Lower leg skin (tissue), 4 donors: ENCODE data around the gene TRIP10. TPM values are rescaled to one million over a fixed set of nuclear protein-coding genes. Genes with fewer than 3 reads are reported as not detected.
"Not testable (repeated sequence)": the region's sequence is repeated elsewhere in the genome, so short reads cannot be mapped to it uniquely, and the experiment has no call there.

Source experiments
- DNase-seq, 2 donors: peaks; one replicate each; pipeline ENCODE4 v3.0.0-alpha.2; 2019; ENCODE audit warnings: low spot score in 2 of 2
- H3K4me3 ChIP-seq: fragments of 200-600 bp; sonication (generic); 2 replicates; pipeline ENCODE4 v1.5.1; 2017; ENCODE audit warnings: mild to moderate bottlenecking, low read depth; ENCODE audit not compliant: poor library complexity, severe bottlenecking
- CTCF ChIP-seq, 3 donors: fragments of 450-650 bp; IDR thresholded peaks; one replicate each; pipeline ENCODE4 v1.5.1; 2016; ENCODE audit warnings: antibody characterized with exemption in 3 of 3, mild to moderate bottlenecking in 3 of 3, moderate library complexity in 2 of 3
- POLR2A ChIP-seq, 2 donors: fragments of 450-650 bp; IDR thresholded peaks; one replicate each; pipeline ENCODE4 v1.6.1; 2016 to 2017; ENCODE audit warnings: antibody characterized with exemption in 2 of 2, mild to moderate bottlenecking in 1 of 2, moderate library complexity in 1 of 2
- WGBS, 2 donors: methylation state at CpG; one replicate each; pipeline ENCODE4 v1.1.5; 2018; 5-methylcytosine and 5-hydroxymethylcytosine counted together
- intact Hi-C: fragments of 100-400 bp; cut with DNase I; formaldehyde crosslinking; loops from one replicate; pipeline ENCODE4 v1.15.0; 2023; ENCODE audit warnings: low total_unique reads
- total RNA-seq, 4 donors: library from RNA; depleted of rRNA; stranded (reverse); fragments of >200 nt; gene quantifications; one replicate each; pipeline ENCODE4 v1.1.0, GENCODE V29; 2016

Gene TRIP10
- total RNA-seq, 4 donors from 2014 or later: 41.2 to 60.2 (median 46.5) TPM

- no peak overlapping the region for H3K4me3 ChIP-seq
- TF ChIP-seq CTCF (IDR thresholded peaks at IDR 0.05) (no peak), POLR2A (IDR thresholded peaks at IDR 0.05) (no peak)
- no peak for DNase-seq
- intact Hi-C loops: no loop called here
- WGBS, 2 donors: 85 to 86% methylated on average over 15 of the region's 15 CpGs
These were observed 4.4 kb downstream of the TRIP10 start for GRCh38 chr19:6743714-6744380.

GRCh38 chr19:6744381-6745301 lies 5.2 kb downstream of the TRIP10 start:
- H3K4me3 ChIP-seq: no peak overlapping the region
- intact Hi-C loops: no loop called here
- DNase-seq: peak; percentile 76 to 96
- WGBS, 2 donors: 15 to 25% methylated on average over 40 to 41 of the region's 41 CpGs
- TF ChIP-seq POLR2A (IDR thresholded peaks at IDR 0.05) (no peak), CTCF (IDR thresholded peaks at IDR 0.05) (no peak)

- WGBS, 2 donors: 89 to 94% methylated on average over 21 to 22 of the region's 24 CpGs
- TF ChIP-seq CTCF (IDR thresholded peaks at IDR 0.05) (no peak), POLR2A (IDR thresholded peaks at IDR 0.05) (no peak)
- DNase-seq: peak in 1 of 2 donors; percentile 76
- no peak overlapping the region for H3K4me3 ChIP-seq
- intact Hi-C loops: no loop called here
These were observed 6.5 kb downstream of the TRIP10 start for GRCh38 chr19:6745965-6746364.

- intact Hi-C loops, H3K4me3 ChIP-seq: not testable (repeated sequence)
- WGBS, 2 donors: 66 to 69% methylated on average over 10 of the region's 10 CpGs
- peak in 1 of 2 donors; percentile 89 for DNase-seq
These were observed 9.1 kb downstream of the TRIP10 start for GRCh38 chr19:6748543-6748942.

- DNase-seq: peak in 1 of 2 donors; percentile 90
- TF ChIP-seq POLR2A (IDR thresholded peaks at IDR 0.05) (no peak), CTCF (IDR thresholded peaks at IDR 0.05) (no peak)
- 37 to 48% methylated on average over 15 to 17 of the region's 20 CpGs for WGBS, 2 donors
- H3K4me3 ChIP-seq: no peak overlapping the region
- intact Hi-C loops: no loop called here
These were observed 10.6 kb downstream of the TRIP10 start for GRCh38 chr19:6750062-6750461.

- DNase-seq: no peak
- TF ChIP-seq CTCF (IDR thresholded peaks at IDR 0.05): no peak
- TF ChIP-seq POLR2A (IDR thresholded peaks at IDR 0.05): no peak
- WGBS, 2 donors: 91 to 92% methylated on average over 16 of the region's 16 CpGs
- intact Hi-C loops: no loop called here
- H3K4me3 ChIP-seq: no peak overlapping the region
These were observed 11.7 kb downstream of the TRIP10 start for GRCh38 chr19:6751189-6751588.
